H1 (cell line): ENCODE data around the gene BEST2. TPM values are rescaled to one million over a fixed set of nuclear protein-coding genes. Genes with fewer than 3 reads are reported as not detected.
A peak's percentile ranks its signal among the peaks of the same experiment; 100 is the strongest.

Experiments used
- CTCF ChIA-PET: fragments of 300-600 bp; sonication (Branson Sonifier 250); formaldehyde crosslinking; loops from one replicate; lab custom pipeline; 2021; ENCODE audit not compliant: partially characterized antibody; lab: Charles Lee
- POLR2A ChIA-PET: fragments of 300-600 bp; sonication (Branson Sonifier 250); formaldehyde crosslinking; loops from one replicate; lab custom pipeline; 2021; ENCODE audit warnings: inconsistent platforms; ENCODE audit not compliant: partially characterized antibody; lab: Charles Lee
- DNase-seq, 2 experiments: peaks; one replicate each; pipeline versions ENCODE4 v3.0.0 to v3.0.0-alpha.2; 2010 to 2022; ENCODE audit warnings: low spot score in 2 of 2, low read depth in 1 of 2, mixed read lengths in 1 of 2
- FAIRE-seq: peaks from 2 replicates; lab custom pipeline; 2011; peaks lifted over from hg19 to GRCh38; lab: Jason Lieb, UNC
- H2AFZ ChIP-seq: 2 replicates; pipeline ENCODE4 v1.8.1; 2012; ENCODE audit warnings: low read length, inconsistent platforms
- H2AK5ac ChIP-seq: 2 replicates; pipeline ENCODE4 v1.6.1; 2013; ENCODE audit warnings: low read depth, low read length
- H2BK120ac ChIP-seq: replicated peaks from 2 replicates; pipeline ENCODE3; 2013; ENCODE audit warnings: low read depth, low read length, inconsistent platforms
- H2BK12ac ChIP-seq: 2 replicates; pipeline ENCODE4 v1.6.1; 2013; ENCODE audit warnings: low read depth, low read length
- H2BK15ac ChIP-seq: 2 replicates; pipeline ENCODE4 v1.6.1; 2013; ENCODE audit warnings: low read length
- H2BK20ac ChIP-seq: 2 replicates; pipeline ENCODE4 v1.6.1; 2013; ENCODE audit warnings: low read length
- H2BK5ac ChIP-seq: 2 replicates; pipeline ENCODE4 v1.6.1; 2013; ENCODE audit warnings: low read depth, low read length
- H3K14ac ChIP-seq: 2 replicates; pipeline ENCODE4 v1.6.1; 2013; ENCODE audit warnings: inconsistent platforms; ENCODE audit not compliant: insufficient read length
- H3K18ac ChIP-seq: 2 replicates; pipeline ENCODE4 v1.6.1; 2013; ENCODE audit warnings: low read length; ENCODE audit errors: extremely low read depth
- H3K23ac ChIP-seq: 2 replicates; pipeline ENCODE4 v1.6.1; 2013; ENCODE audit warnings: inconsistent platforms; ENCODE audit not compliant: insufficient read length
- H3K23me2 ChIP-seq: 2 replicates; pipeline ENCODE4 v1.6.1; 2013; ENCODE audit warnings: low read depth, low read length
- H3K27ac ChIP-seq: 2 replicates; pipeline ENCODE4 v1.6.1; 2011; ENCODE audit warnings: low read depth, low read length, inconsistent platforms
- H3K27me3 ChIP-seq, 4 experiments: replicated peaks in 1 of 4; 1 replicate in 1 of 4; 2 replicates in 3 of 4; pipeline versions ENCODE4 v1.6.1 to v1.8.1; 2011 to 2013; ENCODE audit warnings: low read length in 3 of 4, mild to moderate bottlenecking in 3 of 4, inconsistent platforms in 2 of 4, mixed read lengths in 2 of 4, moderate library complexity in 1 of 4; ENCODE audit not compliant: control insufficient read depth in 3 of 4, insufficient read depth in 3 of 4; ENCODE audit errors: extremely low read depth in 1 of 4
- H3K36me3 ChIP-seq, 4 experiments: 2 replicates each; pipeline versions ENCODE4 v1.6.1 to v1.8.1; 2011 to 2013; ENCODE audit warnings: mild to moderate bottlenecking in 4 of 4, low read length in 3 of 4, moderate library complexity in 2 of 4, control low read depth in 1 of 4, inconsistent platforms in 1 of 4; ENCODE audit not compliant: insufficient read depth in 4 of 4, control insufficient read depth in 2 of 4
- H3K4ac ChIP-seq: replicated peaks from 2 replicates; pipeline ENCODE3; 2013; ENCODE audit warnings: low read length, low read depth, mixed read lengths, inconsistent platforms; ENCODE audit not compliant: insufficient read length
- H3K4me1 ChIP-seq, 4 experiments: replicated peaks in 1 of 4; 1 replicate in 1 of 4; 2 replicates in 3 of 4; pipeline versions ENCODE4 v1.6.1 to v1.8.1; 2011 to 2013; ENCODE audit warnings: low read length in 3 of 4, inconsistent platforms in 2 of 4, mixed read lengths in 1 of 4; ENCODE audit not compliant: insufficient read depth in 4 of 4, control insufficient read depth in 3 of 4
- H3K4me2 ChIP-seq, 2 experiments: 2 replicates each; pipeline versions ENCODE4 v1.6.1 to v1.8.1; 2011 to 2013; ENCODE audit warnings: low read depth in 2 of 2, low read length in 2 of 2, control low read depth in 1 of 2, inconsistent platforms in 1 of 2, mild to moderate bottlenecking in 1 of 2; ENCODE audit not compliant: insufficient read depth in 1 of 2
- H3K4me3 ChIP-seq, 4 experiments: fragments of 200-600, 300-600 bp in 1 of 4; sonication (generic), shearing (Covaris generic), sonication (Bioruptor Twin) in 1 of 4; 2 replicates each; pipeline versions ENCODE4 v1.5.1 to v1.8.1; 2011 to 2016; ENCODE audit warnings: low read length in 4 of 4, low read depth in 3 of 4, control low read depth in 2 of 4, inconsistent platforms in 2 of 4, mild to moderate bottlenecking in 2 of 4, mixed read lengths in 1 of 4, moderate library complexity in 1 of 4; ENCODE audit not compliant: insufficient read depth in 2 of 4; ENCODE audit errors: extremely low read depth in 1 of 4
- H3K56ac ChIP-seq: replicated peaks from 2 replicates; pipeline ENCODE3; 2013; ENCODE audit warnings: low read depth, mild to moderate bottlenecking, mixed read lengths, low read length, inconsistent platforms; ENCODE audit not compliant: insufficient read length
- H3K79me1 ChIP-seq: 2 replicates; pipeline ENCODE4 v1.6.1; 2013; ENCODE audit warnings: low read depth, low read length, control low read depth
- H3K79me2 ChIP-seq, 2 experiments: 2 replicates each; pipeline versions ENCODE4 v1.6.1 to v1.8.1; 2012 to 2013; ENCODE audit warnings: low read length in 2 of 2, mild to moderate bottlenecking in 2 of 2, inconsistent platforms in 1 of 2; ENCODE audit not compliant: insufficient read depth in 2 of 2, control insufficient read depth in 1 of 2
- H3K9ac ChIP-seq, 4 experiments: replicated peaks in 1 of 4; 1 replicate in 1 of 4; 2 replicates in 3 of 4; pipeline versions ENCODE4 v1.6.1 to v1.8.1; 2011 to 2013; ENCODE audit warnings: low read depth in 3 of 4, low read length in 3 of 4, control low read depth in 2 of 4, mild to moderate bottlenecking in 2 of 4, moderate library complexity in 2 of 4, inconsistent platforms in 1 of 4; ENCODE audit errors: extremely low read depth in 1 of 4
- H3K9me3 ChIP-seq, 2 experiments: 2 replicates each; pipeline versions ENCODE4 v1.6.1 to v1.8.1; 2012 to 2013; ENCODE audit warnings: mild to moderate bottlenecking in 2 of 2, moderate library complexity in 2 of 2, control low read depth in 1 of 2, inconsistent platforms in 1 of 2, low read depth in 1 of 2, low read length in 1 of 2, mixed read lengths in 1 of 2; ENCODE audit not compliant: insufficient read depth in 2 of 2
- H4K20me1 ChIP-seq, 2 experiments: replicated peaks in 1 of 2; 2 replicates each; pipeline versions ENCODE3 to v1.8.1; 2011 to 2013; ENCODE audit warnings: inconsistent platforms in 2 of 2, low read length in 2 of 2, mild to moderate bottlenecking in 1 of 2; ENCODE audit not compliant: insufficient read depth in 2 of 2, control insufficient read depth in 1 of 2
- H4K5ac ChIP-seq: 2 replicates; pipeline ENCODE4 v1.6.1; 2013; ENCODE audit warnings: low read length, low read depth, mixed read lengths, inconsistent platforms; ENCODE audit not compliant: insufficient read length
- H4K8ac ChIP-seq: 2 replicates; pipeline ENCODE4 v1.8.0; 2013; ENCODE audit warnings: mild to moderate bottlenecking, moderate library complexity, low read length, inconsistent platforms; ENCODE audit not compliant: insufficient read depth; ENCODE audit errors: extremely low read depth
- H4K91ac ChIP-seq: replicated peaks from 2 replicates; pipeline ENCODE3; 2013; ENCODE audit warnings: low read length, mixed read lengths, inconsistent platforms; ENCODE audit not compliant: insufficient read length
- BRCA1 ChIP-seq: IDR thresholded peaks from 2 replicates; pipeline ENCODE4 v1.6.1; 2012; ENCODE audit warnings: low read depth, low read length, improper control_type of control experiment
- EGR1 ChIP-seq: IDR thresholded peaks from 2 replicates; pipeline ENCODE4 v1.6.1; 2011; ENCODE audit warnings: low read depth, low read length, borderline replicate concordance
- GTF2F1 ChIP-seq: IDR thresholded peaks from 2 replicates; pipeline ENCODE4 v1.6.1; 2012; ENCODE audit warnings: low read depth, low read length, improper control_type of control experiment, borderline replicate concordance
- HDAC6 ChIP-seq: IDR thresholded peaks from one replicate; pipeline ENCODE4 v1.7.1; 2012; ENCODE audit warnings: low read depth, mild to moderate bottlenecking, inconsistent platforms, low read length, moderate library complexity
- JUN ChIP-seq: IDR thresholded peaks from 2 replicates; pipeline ENCODE4 v1.6.1; 2011; ENCODE audit warnings: low read depth, mild to moderate bottlenecking, improper control_type of control experiment, low read length
- JUND ChIP-seq: IDR thresholded peaks from 2 replicates; pipeline ENCODE4 v1.6.1; 2011; ENCODE audit warnings: mild to moderate bottlenecking, improper control_type of control experiment, low read length
- NRF1 ChIP-seq: IDR thresholded peaks from 2 replicates; pipeline ENCODE4 v1.6.1; 2011; ENCODE audit warnings: mild to moderate bottlenecking, low read depth, low read length, improper control_type of control experiment
- RBBP5 ChIP-seq: IDR thresholded peaks from 2 replicates; pipeline ENCODE4 v1.7.1; 2012; ENCODE audit warnings: low read depth, mild to moderate bottlenecking, inconsistent platforms, low read length, moderate library complexity, borderline replicate concordance
- WGBS, 2 experiments: shearing (Covaris generic) in 1 of 2; methylation state at CpG; one replicate each; pipeline versions ENCODE4 v1.1.6 to v1.1.7; 2013 to 2015; ENCODE audit warnings: low lambda C conversion rate in 2 of 2, mixed read lengths in 2 of 2, inconsistent platforms in 1 of 2, low coverage in 1 of 2, missing lambda C conversion rate in 1 of 2; ENCODE audit not compliant: insufficient replicate concordance in 2 of 2, insufficient coverage in 1 of 2, insufficient read length in 1 of 2; ENCODE audit errors: extremely low coverage in 1 of 2, missing lambda C conversion rate in 1 of 2; 5-methylcytosine and 5-hydroxymethylcytosine counted together
- polyA plus RNA-seq, 7 experiments: library from polyadenylated mRNA; depleted of rRNA in 3 of 7; stranded (reverse) in 5 of 7; unstranded in 2 of 7; fragments of >200 nt in 5 of 7; fragments of 200-250 nt in 2 of 7; gene quantifications; 1 replicate in 5 of 7; 2 replicates in 1 of 7; 4 replicates in 1 of 7; pipeline versions ENCODE4 v1.2.1 to v1.2.3, GENCODE V29; 2011 to 2013; ENCODE audit warnings: missing spikeins in 2 of 7, mixed read lengths in 2 of 7
- total RNA-seq: library from RNA; stranded (reverse); fragmentation: NEBNext Ultra II Directional; extraction: Animal tissue kit (Norgen Biotek cat#: 25700); gene quantifications from 2 replicates; pipeline ENCODE4 v1.2.1, GENCODE V29; 2021

BEST2 gene
- total and polyA plus RNA-seq, 2 of the 8 experiments (the other 6 are each of a cell fraction or from before 2014, with no cell fraction given) = 4.6 to 7.3 TPM

GRCh38 chr19:12723381-12723640 is 28.3 kb upstream of the BEST2 start:
- FAIRE-seq = no peak
- H3K79me2 ChIP-seq = peaks cover 27 to 48% of the 10 kb centered on the region in 2 experiments
- WGBS, 2 experiments = 1% methylated on average over 7 of the region's 7 CpGs; no CpG with 5 or more reads in 1 of the 2 experiments

More at GRCh38 chr19:12723381-12723640, 28.3 kb upstream of the BEST2 start:
- ChIA-PET POLR2A (interaction anchor here (0.7 to 12.9 kb wide), 27 partner anchors 9 to 432 kb away, joined by 3 to 258 read pairs (median 6); partner anchors contain the start of genes BEST2, DHPS, FBXW9 and GCDH), CTCF (interaction anchor here (0.7 to 3.9 kb wide), 11 partner anchors 11 to 124 kb away, joined by 3 to 20 read pairs (median 5); partner anchors contain the start of gene TRIR)
- 0 out of 2 replicates have a peak overlapping the region, but pooled peaks have one; percentile 42 for H2AK5ac ChIP-seq
- H4K8ac ChIP-seq = 0 out of 2 replicates have a peak overlapping the region, but pooled peaks have one; percentile 58
- 0 out of 2 replicates have a peak overlapping the region, but pooled peaks have one; percentile 76 for H2BK5ac ChIP-seq
- peak overlapping the region; percentile 75 for H3K18ac ChIP-seq
- TF ChIP-seq RBBP5 = no peak
- no peak for TF ChIP-seq JUN
- TF ChIP-seq GTF2F1 = no peak
- no peak for TF ChIP-seq NRF1
- TF ChIP-seq HDAC6 = no peak
- no peak for TF ChIP-seq JUND
- no peak for TF ChIP-seq EGR1
- TF ChIP-seq BRCA1 = no peak
- peak overlapping the region; percentile 72 to 97 (median 89) for H3K9ac ChIP-seq
- no peak overlapping the region for H3K14ac ChIP-seq
- H3K27me3 ChIP-seq = no peaks in the 10 kb centered on the region
- no peak overlapping the region; the same call in 1 of the 2 replicates for H2BK12ac ChIP-seq
- peaks cover 0 to 6% (median 2%) of the 10 kb centered on the region in 4 experiments; a peak in 5 of 7 replicates for H3K4me1 ChIP-seq
- H2BK15ac ChIP-seq = no peak overlapping the region; the same call in 1 of the 2 replicates
- H3K4me3 ChIP-seq = peak overlapping the region; percentile 80 to 93 (median 82)
- DNase-seq = no peak
- H3K4me2 ChIP-seq = peak overlapping the region; percentile 93
- no peak overlapping the region for H2BK120ac ChIP-seq
- peaks cover 4 to 12% of the 10 kb centered on the region in 2 experiments for H4K20me1 ChIP-seq
- H3K9me3 ChIP-seq = no peaks in the 10 kb centered on the region
- peak overlapping the region; percentile 87 for H3K27ac ChIP-seq
- peaks cover 10% of the 10 kb centered on the region; the same call in 1 of the 2 replicates for H3K79me1 ChIP-seq
- H4K5ac ChIP-seq = peak overlapping the region; percentile 15
- H3K23ac ChIP-seq = no peak overlapping the region
- peaks cover 10% of the 10 kb centered on the region for H3K23me2 ChIP-seq
- H4K91ac ChIP-seq = peak overlapping the region; percentile 31
- peaks cover 4 to 13% (median 7%) of the 10 kb centered on the region in 4 experiments; a peak in 6 of 8 replicates for H3K36me3 ChIP-seq
- H2AFZ ChIP-seq = no peak overlapping the region
- peak overlapping the region; percentile 17 for H3K4ac ChIP-seq
- peak overlapping the region; percentile 3 for H3K56ac ChIP-seq
- H2BK20ac ChIP-seq = no peak overlapping the region
